Activated gamma-delta T cell (primary cell): ENCODE data around the gene SAE1.

Experiments used
- DNase-seq: peaks from one replicate; lab custom pipeline; 2025; lab: John Stamatoyannopoulos, UW

The SAE1 gene

DNA sequence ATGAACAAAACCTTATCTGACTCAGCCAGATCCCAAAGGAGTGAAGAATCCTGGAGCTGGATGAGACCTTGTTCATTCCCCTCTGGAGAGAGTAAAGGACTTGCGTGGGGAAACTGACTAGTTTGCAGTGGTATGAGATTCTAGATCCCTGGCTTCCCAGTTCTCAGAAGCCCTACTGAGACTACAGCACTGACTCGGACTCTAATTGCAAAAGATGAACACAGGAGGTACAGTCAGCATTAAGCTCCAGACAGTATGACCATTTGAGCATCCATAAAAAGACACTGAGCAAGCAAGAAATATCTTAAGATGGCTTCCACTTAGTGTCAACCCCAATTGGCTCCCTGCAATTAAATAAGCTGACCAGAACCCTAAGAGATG, 23.8 kb upstream of the SAE1 start:
- DNase-seq: no peak

DNA sequence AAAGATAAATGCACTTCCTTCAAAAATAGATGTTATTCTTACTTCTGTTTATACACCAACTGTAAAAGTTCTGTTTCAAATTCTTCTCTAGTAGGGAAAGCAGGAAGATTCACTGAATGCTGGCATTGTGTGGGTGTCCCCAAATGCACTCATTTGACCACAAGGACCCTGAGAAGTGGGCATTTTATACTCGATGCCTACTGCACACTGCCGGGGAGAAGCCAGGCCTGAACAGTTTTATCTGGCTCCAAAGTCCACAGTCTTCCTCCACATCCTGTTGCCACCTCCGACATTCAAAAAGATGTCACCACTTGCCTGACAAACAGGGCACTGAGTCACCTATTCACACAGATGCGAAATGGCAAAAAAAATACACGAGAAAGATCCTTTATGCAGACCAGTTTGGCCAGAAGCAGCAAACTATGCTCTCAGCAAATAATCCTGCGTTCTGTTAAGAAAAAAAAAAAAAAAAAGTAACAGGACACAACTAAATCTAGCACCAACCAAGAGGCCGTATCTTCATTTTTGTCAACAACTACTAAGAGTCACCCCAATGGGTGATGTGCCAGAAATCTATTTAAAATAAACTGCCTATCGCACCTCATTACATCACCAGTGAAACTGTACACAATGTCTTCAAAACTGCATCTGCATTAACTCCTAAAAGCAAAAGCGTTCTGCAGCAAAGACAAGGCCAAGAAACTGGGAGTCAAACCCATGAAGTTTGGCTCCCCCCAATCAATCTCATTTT, 23.3 kb upstream of the SAE1 start:
- DNase-seq: no peak

DNA sequence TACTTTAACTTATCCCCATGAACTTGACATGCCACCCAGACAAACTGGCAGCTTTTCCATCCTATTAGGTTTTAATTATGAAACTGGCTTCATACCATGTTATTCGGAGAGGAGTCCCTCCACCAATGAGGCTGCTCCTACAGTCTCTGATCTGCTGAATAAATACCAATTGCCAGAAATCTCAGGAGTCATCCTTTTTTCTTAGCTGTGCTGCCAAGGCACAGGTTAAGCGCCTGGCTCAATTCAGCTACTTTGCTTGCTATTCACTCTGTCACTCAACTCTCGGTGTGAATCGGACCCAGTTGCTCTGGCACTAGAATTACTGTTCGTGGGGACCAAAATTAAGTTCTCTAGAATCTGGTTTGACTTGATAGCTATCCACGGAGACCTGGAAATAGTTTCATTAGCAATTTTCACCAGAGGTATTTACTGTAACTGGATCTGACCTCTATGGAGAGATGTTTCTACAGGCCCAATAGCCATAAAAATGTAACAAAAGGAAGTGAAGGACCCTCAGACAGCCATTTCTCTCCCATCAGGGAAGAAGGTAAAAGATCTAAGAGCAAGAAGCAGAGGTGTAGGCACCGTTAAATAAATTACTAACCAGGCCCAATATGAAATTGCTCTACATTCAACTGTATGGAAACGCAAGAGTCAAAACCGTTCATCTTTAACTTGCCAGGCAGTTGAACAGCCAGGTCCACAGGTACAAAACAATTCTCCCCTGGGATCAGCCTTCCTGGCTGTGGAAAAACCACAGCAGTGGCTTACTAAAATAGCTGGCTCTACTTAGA, 22.5 kb upstream of the SAE1 start:
- no peak for DNase-seq

DNA sequence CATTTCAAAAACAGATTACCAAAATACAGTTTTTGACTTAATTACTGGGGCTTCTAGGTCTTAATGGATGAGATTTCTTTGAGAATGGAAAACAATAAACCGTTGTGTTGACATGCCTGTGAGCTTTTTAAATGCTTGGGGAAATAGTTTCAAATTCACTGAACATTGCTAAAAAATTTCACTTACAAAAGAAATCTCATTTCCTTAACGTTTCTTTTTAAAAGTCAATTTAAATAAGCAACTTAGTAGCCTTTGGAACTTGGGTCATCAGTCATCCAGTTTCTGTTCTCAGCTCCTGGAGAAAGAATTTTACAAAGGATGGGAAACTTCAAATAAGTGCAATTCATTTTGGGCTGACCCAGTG, 21.5 kb upstream of the SAE1 start:
- no peak for DNase-seq

DNA sequence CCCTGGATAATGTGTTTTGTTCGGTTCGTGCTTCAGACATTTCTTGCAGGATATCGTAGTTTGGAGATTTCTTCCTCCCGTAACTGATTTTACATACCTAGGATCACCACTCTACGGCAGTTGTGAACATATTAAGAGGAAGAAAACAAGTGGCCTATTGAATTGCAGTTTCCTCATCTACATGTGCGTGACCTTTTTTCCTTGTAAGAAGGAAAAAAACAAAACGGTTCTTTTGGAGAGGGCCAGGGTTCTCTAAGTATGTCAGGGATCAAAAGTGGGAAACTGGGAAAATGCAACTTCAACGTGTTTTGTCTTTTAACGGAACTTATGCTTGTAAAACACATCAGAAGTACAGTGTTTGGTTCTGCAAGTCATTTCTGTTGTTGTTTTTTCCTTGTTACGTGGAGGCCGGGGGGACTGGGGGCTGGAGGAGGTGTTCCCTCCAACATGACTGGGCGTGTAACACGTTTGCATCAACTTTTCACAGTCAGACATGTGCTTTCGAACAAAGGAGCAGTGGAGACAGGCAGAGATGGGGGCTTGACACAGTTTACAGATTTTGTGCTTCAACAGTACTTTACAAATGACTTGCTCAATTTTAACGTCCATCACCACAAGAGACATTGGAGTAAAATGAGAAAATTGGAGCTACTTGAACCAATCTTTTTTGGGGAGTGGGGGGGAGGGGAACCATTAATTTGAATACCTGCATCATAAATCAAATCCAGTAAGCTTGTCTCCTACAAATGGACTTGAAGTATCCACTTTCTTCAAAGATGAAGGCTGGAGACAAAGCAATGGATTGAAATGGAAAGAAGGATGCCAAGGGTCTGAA, 20.9 kb upstream of the SAE1 start:
- no peak for DNase-seq

DNA sequence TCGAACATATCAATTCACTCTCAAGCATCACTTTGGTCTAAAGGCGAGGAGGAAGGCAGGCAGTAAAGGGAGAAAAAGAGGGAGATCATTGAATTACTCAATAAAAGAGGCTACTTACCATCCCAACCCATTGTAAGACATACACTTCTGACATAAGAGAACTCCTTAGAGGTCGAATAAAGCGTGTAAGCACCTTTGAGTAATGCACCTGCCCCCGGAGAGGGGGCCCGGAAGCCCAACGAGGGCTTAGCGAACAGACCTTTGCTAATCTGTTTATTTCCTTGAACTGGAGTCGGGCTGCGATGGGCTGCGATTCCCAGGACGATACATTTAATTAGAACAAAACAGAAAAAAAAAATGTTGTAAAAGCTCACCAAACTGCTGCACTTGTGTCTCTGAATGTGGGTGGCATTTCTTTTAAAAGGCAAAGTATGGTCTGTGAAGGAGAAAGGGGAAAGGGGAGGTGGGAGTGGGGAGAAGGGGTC, 20.1 kb upstream of the SAE1 start:
- DNase-seq: no peak

DNA sequence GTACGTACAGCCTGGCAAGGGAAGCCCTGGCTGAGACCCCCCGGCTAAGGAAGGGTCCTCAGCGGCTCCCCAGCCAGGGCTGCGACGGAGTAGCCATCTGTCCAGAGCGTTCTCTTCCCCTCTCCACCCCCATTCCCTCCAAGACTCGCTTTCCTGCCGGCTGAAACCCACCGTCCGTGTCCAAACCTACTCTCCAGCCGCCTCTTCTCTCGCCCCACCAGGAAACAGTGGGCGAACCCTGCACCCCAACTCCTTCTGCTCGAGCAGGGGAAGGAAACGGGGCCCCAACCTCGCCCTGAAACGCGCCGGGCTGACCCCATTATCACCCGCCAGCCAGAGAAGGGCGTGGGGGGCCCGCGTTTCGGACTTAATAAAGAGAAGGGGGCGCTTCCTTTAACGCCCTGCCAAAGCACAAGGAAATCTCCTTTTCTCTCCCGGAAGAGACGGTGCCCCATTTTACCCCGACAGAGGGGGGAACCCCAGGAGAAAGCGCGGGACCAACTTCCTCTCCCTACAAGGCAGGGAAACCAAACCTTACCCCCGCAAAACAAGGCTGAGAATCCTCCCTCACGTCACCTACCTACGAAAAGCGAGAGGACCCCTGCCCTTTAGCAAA, 19.5 kb upstream of the SAE1 start:
- DNase-seq: no peak

DNA sequence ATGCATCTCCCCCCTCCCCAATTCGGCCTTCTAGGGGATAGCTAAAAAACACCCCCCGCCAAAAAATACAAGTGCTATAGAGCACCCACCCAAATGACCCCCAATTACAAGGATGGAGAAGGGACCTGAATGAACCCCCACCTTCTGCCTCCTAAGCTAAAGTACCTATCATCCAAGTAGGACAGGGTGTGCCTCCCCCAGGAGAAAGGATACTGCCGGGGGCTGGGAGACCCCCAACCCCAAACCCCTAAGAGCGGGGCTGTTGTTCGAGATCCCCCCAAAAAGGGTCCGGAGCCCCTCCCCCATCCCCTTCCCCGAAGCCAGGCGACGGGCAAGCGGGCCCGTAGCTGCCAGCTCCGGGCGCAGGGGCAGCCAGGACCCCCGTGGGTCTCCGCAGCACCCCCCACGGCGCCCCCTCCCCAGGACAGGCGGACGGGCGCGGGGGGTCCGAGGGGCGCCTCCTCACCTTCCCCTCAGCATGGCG, 18.9 kb upstream of the SAE1 start:
- DNase-seq: no peak

DNA sequence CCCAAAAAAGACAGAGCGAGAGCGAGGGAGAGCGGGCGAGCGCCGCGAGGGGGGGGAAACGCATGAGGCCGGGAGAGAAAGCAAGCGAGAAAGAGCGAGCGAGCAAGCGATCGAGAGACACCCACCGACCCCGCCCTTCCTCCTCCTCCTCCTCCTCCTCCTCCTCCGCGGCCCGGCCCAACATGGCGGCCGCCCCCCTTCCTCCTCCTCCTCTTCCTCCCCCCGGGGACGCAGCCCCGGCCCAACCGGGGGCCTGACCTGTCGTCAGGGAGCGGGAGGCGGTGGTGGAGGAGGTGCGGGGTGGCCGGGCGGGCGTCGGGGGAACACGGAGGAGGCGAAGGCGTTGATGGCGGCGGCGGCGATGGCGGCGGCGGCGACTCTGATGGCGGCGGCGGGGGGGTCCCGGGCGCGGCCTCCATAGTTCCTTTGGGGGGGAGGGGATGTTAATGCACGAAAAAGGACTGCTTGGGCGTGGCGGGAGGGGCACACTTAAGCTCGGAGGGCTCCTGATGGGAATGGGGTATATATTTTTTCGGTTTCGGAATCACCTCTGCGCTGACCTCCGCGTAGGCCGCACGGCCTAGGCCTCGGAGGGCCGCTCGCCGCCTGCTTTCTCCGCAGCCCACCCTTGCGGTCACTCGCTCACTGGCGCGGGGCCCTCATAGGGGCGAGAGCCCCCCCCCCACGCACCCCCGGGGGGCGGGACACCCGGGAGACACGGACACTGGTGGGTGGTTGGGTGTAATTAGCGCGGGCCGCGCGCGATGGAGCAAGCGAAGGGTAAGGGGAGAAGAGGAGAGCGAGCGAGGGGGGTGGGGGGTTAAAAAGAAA, 18.3 kb upstream of the SAE1 start:
- peak; percentile 65 for DNase-seq

DNA sequence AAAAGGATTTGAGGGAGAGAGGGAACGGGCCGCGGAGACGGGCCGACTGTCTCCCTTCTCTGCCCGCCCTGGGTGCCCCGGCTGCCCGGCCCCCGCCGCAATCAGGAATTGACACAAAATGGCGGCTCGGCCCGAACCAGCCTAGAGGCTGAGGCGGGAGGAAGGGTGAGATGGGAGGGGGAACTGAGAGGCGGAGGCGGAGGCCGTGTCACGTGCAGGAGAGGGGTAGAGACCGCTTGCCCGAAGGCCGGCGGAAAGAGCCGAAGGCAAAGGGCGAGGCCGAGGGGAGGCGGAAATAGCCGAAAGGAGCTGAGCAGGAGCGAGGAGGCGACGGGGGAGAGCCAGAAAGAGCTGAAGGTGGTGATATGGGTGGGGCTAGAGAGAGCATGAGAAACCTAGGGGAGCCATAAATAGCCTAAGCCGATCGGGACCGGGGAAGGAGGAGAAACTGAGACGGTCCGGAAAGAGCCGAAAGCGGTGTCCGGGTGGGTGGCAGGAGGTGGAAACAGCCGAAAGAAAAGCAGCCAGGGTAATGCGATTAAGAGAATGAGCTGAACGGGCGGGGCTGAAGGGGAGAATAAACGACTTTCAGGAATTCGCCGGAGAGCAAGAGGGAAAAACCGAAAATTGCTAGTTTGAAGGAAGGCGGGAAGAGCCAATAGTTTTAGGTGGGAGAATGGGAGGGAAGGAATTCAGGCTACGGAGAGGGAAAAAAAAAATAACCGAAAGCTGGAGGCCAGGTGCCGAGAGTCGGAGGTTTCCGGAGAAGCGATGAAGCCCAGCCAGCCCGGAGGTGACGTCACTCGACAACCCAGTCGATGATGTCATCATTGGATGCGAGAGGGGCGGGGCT, 17.4 kb upstream of the SAE1 start, which contains the start of gene ZC3H4:
TSS of gene ZC3H4 (minus strand) at position 780 of the 853 bp plus-strand sequence. CDS start 1,192 bp downstream, outside the sequence.
- peak; percentile 95 for DNase-seq

DNA sequence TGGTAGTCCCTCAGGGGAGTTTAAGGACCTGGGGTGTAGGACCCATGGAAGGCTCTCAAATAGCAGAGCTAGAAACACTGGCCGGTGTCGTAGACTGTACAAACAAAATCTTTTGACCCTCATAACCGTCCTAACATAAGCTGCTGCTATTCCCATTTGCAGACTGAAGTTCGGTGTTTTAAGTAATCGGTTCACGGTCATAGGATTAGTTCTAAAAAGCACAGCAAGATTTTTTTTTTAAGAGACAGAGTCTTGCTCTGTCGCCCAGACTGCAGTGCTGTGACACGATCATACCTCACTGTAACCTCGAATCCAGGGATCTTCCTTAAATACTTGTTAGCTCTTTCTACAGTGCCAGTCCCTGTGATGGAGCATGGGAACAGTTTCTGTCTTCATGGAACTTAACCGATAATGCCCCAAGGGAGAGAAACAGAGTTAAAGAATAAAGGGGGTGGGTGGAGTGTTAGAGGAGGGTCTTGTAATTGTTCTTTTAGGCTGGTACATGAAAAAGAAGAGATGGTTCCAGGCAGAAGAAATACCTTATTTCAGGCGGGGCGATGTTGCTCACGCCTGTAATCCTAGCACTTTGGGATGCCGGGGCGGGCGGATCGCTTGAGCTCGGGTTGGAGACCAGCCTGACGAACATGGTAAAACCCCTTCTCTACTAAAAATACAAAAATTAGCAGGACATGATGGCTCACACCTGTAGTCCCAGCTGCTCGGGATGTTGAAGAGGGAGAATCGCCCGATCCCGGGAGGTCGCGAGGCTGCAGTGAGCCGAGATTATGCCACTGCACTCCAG, 16.6 kb upstream of the SAE1 start:
- DNase-seq: no peak

DNA sequence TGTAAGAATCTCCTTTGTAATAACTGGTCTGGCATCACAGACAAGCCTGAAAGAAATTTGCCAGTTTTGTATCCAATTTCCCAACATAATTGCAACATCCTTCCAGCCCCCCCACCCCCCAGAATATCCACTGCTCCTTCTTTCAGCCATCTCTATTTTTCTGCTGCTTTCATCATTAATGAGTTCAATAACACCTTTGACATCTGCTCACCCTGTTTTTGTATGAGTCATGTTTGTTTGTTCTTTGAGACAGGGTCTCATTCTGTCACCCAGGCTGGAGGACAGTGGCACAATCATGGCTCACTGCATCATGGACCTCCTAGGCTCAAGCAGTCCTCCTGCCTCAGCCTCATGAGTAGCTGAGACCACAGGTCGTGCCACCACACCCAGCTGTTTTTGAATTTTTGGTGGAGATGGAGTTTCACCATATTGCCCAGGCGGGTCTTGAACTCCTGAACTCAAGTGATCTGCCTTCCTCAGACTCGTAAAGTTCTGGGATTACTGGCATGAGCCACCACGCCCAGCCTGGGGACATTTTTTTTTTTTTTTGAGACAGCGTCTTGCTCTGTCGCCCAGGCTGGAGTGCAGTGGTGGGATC, 10.1 kb upstream of the SAE1 start:
- DNase-seq: no peak

DNA sequence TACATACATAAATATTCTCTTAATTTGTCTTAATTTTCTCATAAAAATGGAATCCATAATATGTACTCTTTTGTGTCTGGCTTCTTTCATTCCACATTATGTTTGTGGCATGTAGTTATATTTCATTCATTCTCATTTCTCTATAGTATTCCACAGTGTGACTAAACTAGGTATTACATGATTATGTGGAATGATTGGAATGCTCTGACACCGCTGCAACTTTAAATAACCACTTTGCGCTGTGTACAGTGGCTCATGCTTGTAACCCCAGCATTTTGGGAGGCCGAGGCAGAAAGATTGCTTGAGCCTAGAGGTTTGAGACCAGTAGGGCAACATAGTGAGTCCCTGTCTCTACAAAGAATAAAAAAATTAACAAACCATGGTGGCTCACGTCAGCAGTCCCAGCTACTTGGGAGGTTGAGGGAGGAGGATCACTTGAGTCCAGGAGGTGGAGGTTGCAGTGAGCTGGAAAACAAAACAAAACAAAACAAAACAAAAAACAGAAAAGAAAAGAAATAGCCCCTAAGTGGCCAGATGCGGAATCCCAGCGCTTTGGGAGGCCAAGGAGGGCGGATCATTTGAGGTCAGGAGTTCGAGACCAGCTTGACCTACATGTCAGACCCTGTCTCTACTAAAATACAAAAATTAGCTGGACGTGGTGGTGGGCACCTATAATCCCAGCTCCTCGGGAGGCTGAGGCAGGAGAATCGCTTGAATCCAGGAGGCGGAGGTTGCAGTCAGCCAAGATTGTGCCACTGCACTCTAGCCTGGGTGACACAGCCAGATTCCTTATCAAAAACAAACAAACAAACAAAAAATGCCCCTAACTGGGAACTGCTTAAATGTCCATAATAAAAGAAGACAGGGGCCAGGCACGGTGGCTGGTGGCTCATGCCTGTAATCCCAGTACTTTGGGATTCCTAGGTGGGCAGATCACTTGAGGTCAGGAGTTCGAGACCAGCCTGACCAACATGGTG, 8.0 kb upstream of the SAE1 start:
- DNase-seq: no peak

DNA sequence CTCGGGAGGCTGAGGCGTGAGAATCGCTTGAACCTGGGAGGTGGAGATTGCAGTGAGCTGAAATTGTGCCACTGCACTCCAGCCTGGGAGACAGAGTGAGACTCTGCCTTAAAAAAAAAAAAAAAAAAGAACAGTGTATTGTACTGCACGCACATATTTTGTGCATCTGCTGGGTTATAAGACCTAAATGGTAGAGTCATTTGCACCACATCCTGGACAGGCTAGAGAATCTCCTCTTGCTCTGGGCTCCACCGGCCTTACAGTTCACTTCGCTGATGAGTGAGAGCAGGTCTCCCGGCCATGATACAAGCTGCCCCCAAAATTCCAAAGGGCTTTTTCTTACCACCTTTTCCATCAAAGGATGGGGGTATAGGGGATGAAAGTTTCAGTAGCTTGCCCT, 7.2 kb upstream of the SAE1 start:
- DNase-seq: no peak

DNA sequence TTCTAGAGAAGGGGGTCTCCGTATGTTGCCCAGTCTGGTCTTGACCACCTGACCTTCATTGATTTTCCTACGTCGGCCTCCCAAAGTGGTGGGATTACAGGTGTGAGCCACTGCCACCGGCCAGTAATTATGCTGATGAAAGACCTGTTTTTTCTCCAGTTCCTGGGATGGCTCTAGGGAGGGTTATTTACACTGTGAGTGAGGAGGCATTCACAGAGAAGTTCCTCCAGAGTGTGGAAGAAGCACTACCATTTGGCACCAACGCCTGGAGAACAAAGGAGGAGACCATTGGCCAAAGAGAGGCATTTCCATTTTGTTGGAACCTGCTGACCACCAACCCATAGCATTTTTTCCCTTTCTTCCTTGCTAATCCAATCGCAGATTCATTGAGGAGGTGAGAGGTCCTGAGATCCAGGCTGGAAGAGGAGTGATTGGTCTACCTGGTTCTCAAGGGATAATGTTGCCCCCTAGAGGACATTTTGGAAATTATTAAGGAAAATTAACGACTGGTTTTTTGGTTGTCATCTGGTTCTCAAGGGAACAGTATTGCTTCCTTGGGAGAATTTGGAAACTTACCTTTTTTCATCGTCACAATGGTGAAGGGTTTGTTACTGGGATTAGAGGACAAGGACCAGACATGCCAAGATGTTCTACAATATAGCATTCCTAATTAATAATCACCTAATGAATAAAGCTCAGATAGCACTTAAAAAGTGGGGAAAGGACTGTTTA, 5.5 kb upstream of the SAE1 start:
- DNase-seq: no peak

DNA sequence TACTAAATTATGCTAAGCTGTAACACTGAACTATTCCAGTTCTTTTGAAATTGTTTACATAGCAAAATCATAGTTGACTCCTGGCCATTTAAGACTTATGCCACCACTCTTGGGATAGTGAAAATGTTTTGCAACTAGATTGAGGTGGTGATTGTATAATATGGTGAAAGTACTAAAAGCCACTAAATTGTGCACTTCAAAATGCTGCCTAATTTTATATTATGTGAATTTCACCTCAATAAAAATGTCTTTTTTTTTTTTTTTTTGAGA, 5.0 kb upstream of the SAE1 start:
- DNase-seq: no peak

DNA sequence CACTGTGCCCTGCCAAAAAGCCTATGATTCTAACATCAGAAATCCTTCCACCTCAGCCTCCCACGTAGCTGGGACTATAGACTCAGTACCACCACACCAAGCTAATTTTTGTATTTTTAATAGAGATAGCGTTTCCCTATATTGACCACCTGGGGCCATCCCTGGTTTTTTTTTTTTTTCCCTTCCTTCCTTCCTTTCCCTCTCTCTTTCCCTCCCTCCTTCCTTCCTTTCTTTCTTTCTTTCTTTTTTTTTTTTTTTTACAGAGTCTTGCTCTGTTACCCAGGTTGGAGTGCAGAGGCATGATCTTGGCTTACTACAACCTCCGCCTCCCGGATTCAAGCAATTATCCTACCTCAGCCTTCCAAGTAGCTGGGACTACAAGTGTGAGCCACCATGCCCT, 1.1 kb upstream of the SAE1 start:
- no peak for DNase-seq
